ENCODE data around the gene GXYLT2.

GXYLT2 gene

DNA sequence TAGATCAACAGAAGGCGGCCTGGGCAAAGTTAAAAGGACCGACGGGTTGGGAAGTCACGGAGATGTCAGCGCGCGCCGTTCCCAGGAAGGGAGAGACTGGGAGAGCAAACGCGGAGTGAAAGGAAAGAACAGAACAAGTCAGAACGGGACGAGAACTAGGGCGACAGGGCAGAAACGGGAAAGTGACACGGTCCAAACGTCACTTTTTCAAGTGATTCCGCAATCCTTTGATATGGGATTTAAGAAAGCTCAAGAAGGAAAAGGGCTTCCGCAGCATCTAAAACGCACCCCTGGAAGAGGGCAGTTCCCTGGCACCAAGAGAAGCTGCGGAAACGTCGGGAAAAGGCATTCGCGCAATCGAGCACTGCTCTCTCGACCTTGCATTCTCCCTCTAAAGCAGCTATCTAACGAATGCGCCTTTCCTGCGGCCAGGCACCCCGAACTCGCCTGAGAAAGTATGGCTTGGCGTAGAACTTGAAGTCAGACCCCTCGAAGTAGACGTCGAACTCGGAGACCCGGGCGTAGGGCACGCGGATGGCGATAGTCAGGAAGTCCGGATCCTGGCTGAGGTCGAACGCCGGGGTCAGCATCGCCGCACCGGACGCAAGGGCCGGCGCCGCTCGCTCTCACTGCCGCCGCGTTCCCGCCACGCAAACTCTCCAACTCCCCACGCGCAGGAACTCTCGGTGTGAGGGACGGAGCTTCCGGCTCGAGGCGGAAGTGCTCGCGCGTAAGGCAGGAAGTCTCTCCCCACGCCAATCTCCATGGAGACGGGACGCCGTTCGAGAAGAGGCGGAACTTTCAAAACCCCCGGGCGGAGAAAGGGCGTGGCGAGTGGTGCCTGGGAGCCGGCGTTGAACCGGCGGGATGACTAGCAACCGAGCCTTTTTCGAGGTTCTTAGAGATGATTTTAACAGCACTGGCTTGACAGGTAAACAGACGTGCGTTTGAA is 39.8 kb upstream of the GXYLT2 start, which contains the start of gene SHQ1:
TSS of gene SHQ1 (minus strand) at position 695 of the 952 bp plus-strand sequence. CDS start at position 590, 105 bp downstream.
- Histone ChIP-seq H3K4me3 (ENCODE audit: low read depth, low read length) (peak within 1 kb of the TSS; percentile 99), H3K4me1 (no peaks in the 10 kb centered on the region), H3K27me3 (no peaks in the 10 kb centered on the region), H3K36me3 (no peaks in the 10 kb centered on the region), H3K9me3 (no peaks in the 10 kb centered on the region)
- TF ChIP-seq, protein P1, sequence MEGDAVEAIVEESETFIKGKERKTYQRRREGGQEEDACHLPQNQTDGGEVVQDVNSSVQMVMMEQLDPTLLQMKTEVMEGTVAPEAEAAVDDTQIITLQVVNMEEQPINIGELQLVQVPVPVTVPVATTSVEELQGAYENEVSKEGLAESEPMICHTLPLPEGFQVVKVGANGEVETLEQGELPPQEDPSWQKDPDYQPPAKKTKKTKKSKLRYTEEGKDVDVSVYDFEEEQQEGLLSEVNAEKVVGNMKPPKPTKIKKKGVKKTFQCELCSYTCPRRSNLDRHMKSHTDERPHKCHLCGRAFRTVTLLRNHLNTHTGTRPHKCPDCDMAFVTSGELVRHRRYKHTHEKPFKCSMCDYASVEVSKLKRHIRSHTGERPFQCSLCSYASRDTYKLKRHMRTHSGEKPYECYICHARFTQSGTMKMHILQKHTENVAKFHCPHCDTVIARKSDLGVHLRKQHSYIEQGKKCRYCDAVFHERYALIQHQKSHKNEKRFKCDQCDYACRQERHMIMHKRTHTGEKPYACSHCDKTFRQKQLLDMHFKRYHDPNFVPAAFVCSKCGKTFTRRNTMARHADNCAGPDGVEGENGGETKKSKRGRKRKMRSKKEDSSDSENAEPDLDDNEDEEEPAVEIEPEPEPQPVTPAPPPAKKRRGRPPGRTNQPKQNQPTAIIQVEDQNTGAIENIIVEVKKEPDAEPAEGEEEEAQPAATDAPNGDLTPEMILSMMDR (IDR thresholded peaks at IDR 0.05; ENCODE audit: low read depth, low read length): no peak
- peak; percentile 97 for DNase-seq

DNA sequence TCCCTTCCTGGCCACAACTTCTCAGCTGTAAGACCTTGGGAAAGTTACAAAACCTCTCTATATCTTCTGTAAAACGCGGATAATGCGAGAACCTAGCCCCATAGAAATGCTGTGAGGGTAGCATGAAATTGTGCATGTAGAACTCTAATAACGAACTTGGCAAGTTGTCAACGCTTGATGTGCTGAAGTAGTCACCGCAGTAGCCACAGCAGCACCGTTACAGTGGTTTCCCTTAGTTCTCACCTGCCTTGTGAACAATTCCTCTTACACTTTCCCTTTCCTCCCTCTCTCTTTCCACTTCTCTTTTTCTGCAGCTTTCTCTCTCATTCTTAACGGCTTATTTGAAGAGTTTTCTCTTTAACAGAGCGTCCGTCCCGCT is 39.2 kb upstream of the GXYLT2 start:
- no peaks in the 10 kb centered on the region for H3K27me3 ChIP-seq
- DNase-seq: no peak
- H3K4me1 ChIP-seq: no peaks in the 10 kb centered on the region
- no peaks in the 10 kb centered on the region for H3K36me3 ChIP-seq
- no peaks in the 10 kb centered on the region for H3K9me3 ChIP-seq
- TF ChIP-seq, protein P1 (IDR thresholded peaks at IDR 0.05; ENCODE audit: low read depth, low read length): no peak
- peak overlapping the region; percentile 99 for H3K4me3 ChIP-seq (ENCODE audit: low read depth, low read length)

DNA sequence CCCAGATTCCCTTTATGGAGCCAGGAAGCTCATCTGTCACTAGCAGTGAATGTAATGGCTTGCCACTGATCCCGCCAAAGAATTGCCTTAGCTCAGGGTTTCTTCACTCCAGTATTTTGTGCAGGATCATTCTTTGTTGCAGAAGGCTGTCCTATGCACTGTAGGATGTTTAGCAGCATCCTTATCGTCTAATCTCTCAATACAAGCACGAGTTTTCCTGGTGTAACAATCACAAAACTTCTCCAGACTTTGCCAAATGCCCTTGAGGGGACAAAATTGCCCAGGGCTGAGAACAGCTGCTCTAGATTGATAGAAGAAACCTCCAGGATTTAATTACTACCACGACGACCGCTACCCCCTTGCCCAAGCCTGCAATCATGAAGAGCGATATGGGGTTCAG is 32.8 kb upstream of the GXYLT2 start:
- Histone ChIP-seq H3K4me1 (no peaks in the 10 kb centered on the region), H3K36me3 (no peaks in the 10 kb centered on the region), H3K4me3 (ENCODE audit: low read depth, low read length) (no peak overlapping the region), H3K27me3 (no peaks in the 10 kb centered on the region), H3K9me3 (no peaks in the 10 kb centered on the region)
- TF ChIP-seq, protein P1 (IDR thresholded peaks at IDR 0.05; ENCODE audit: low read depth, low read length): no peak
- DNase-seq: no peak

DNA sequence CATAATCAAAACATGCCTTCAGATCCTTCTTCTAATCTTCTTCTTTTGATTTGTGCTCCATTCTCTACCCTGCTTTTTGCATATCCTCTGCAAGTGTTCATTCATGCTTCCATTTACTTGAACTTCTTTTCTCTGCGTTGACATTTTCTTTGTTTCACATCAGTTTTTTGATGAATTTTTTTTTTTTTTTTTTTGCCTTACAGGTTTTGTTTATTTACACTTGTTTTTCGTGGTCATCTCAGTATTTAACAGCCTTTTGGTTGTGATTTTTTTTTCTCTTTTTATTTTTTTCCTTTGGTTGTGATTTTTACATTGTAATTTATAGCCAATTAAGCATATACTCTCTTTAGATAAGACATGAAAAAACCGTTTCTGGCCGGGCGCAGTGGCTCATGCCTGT is 27.8 kb upstream of the GXYLT2 start:
- H3K9me3 ChIP-seq: no peaks in the 10 kb centered on the region
- no peaks in the 10 kb centered on the region for H3K4me1 ChIP-seq
- H3K4me3 ChIP-seq (ENCODE audit: low read depth, low read length): no peak overlapping the region
- no peaks in the 10 kb centered on the region for H3K36me3 ChIP-seq
- no peak for DNase-seq
- TF ChIP-seq, protein P1 (IDR thresholded peaks at IDR 0.05; ENCODE audit: low read depth, low read length): no peak
- H3K27me3 ChIP-seq: no peaks in the 10 kb centered on the region

DNA sequence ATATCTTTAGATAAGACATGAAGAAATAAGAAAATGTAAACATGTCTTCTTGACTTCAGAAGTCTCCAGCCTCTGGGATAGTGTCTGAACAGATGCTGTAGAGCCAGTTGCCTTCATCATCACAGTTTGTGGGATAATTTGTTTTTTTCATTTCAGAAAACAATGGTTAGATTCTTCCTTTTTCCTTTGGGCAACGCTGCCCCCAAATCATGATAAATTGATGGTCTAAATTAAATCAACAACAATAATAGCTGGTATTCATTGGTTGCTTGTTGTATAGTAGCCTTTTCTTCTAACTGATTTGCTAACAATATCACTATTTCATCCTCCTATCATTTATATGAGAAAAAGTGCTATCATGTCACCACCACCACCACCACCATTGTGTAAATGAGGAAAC is 27.0 kb upstream of the GXYLT2 start:
- Histone ChIP-seq H3K27me3 (no peaks in the 10 kb centered on the region), H3K4me1 (no peaks in the 10 kb centered on the region), H3K36me3 (no peaks in the 10 kb centered on the region), H3K4me3 (ENCODE audit: low read depth, low read length) (no peak overlapping the region), H3K9me3 (no peaks in the 10 kb centered on the region)
- TF ChIP-seq, protein P1 (IDR thresholded peaks at IDR 0.05; ENCODE audit: low read depth, low read length): no peak
- DNase-seq: no peak
